Smooth muscle cell (in vitro differentiated cells): ENCODE results near the gene EXO1. TPM values are rescaled to one million over a fixed set of nuclear protein-coding genes. Genes with fewer than 3 reads are reported as not detected.

Experiments used
- DNase-seq: peaks from one replicate; lab custom pipeline; 2025; ENCODE audit not compliant: unreplicated experiment; lab: John Stamatoyannopoulos, UW
- H2AFZ ChIP-seq: fragments of 200-600 bp; sonication (generic); 2 replicates; pipeline ENCODE4 v1.6.0; 2016; ENCODE audit warnings: antibody characterized with exemption, low read depth, mild to moderate bottlenecking
- H3F3A ChIP-seq: fragments of 200-600 bp; sonication (generic); 2 replicates; pipeline ENCODE4 v1.6.0; 2017; ENCODE audit warnings: antibody characterized with exemption, low read depth
- H3K27ac ChIP-seq: fragments of 200-600 bp; sonication (generic); 2 replicates; pipeline ENCODE4 v1.5.1; 2016; ENCODE audit warnings: low read depth, mild to moderate bottlenecking
- H3K27me3 ChIP-seq: fragments of 200-600 bp; sonication (generic); 2 replicates; pipeline ENCODE4 v1.6.1; 2016; ENCODE audit warnings: low read depth, mild to moderate bottlenecking
- H3K36me3 ChIP-seq: fragments of 200-600 bp; sonication (generic); 2 replicates; pipeline ENCODE4 v1.5.1; 2016; ENCODE audit warnings: low read depth
- H3K4me1 ChIP-seq: fragments of 200-600 bp; sonication (generic); 2 replicates; pipeline ENCODE4 v1.5.1; 2016; ENCODE audit warnings: low read depth
- H3K4me2 ChIP-seq: fragments of 200-600 bp; sonication (generic); 2 replicates; pipeline ENCODE4 v1.6.0; 2016; ENCODE audit warnings: mild to moderate bottlenecking
- H3K4me3 ChIP-seq: fragments of 200-600 bp; sonication (generic); 2 replicates; pipeline ENCODE4 v1.5.1; 2016; ENCODE audit warnings: mild to moderate bottlenecking
- H3K79me2 ChIP-seq: fragments of 200-600 bp; sonication (generic); 2 replicates; pipeline ENCODE4 v1.6.0; 2016; ENCODE audit warnings: low read depth, mild to moderate bottlenecking
- H3K9ac ChIP-seq: fragments of 200-600 bp; sonication (generic); 2 replicates; pipeline ENCODE4 v1.6.0; 2016; ENCODE audit warnings: low read depth
- H3K9me3 ChIP-seq: fragments of 200-600 bp; sonication (generic); replicated peaks from 2 replicates; pipeline ENCODE4 v1.5.1; 2016; ENCODE audit warnings: low read depth
- H4K20me1 ChIP-seq: fragments of 200-600 bp; sonication (generic); 2 replicates; pipeline ENCODE4 v1.6.0; 2016; ENCODE audit warnings: low read depth
- CTCF ChIP-seq: fragments of 200-600 bp; sonication (generic); IDR thresholded peaks from 2 replicates; pipeline ENCODE4 v1.5.1; 2017; ENCODE audit warnings: borderline replicate concordance, mild to moderate bottlenecking, antibody characterized with exemption; ENCODE audit not compliant: insufficient read depth, poor library complexity, severe bottlenecking
- WGBS: methylation state at CpG from one replicate; pipeline ENCODE4 v1.1.7; 2016; ENCODE audit warnings: low lambda C conversion rate; 5-methylcytosine and 5-hydroxymethylcytosine counted together
- polyA plus RNA-seq: library from polyadenylated mRNA; unstranded; fragments of >200 nt; fragmentation: Nextera tagmentation; extraction: Ambion mirVana; gene quantifications from 2 replicates; pipeline ENCODE4 v1.2.1, GENCODE V29; 2016
- total RNA-seq: library from RNA; depleted of rRNA; stranded (reverse); fragments of >200 nt; gene quantifications from 2 replicates; pipeline ENCODE4 v1.2.3, GENCODE V29; 2014

Gene EXO1
- total and polyA plus RNA-seq, 2 experiments from 2014 or later: 7.5 to 11.0 TPM

DNA sequence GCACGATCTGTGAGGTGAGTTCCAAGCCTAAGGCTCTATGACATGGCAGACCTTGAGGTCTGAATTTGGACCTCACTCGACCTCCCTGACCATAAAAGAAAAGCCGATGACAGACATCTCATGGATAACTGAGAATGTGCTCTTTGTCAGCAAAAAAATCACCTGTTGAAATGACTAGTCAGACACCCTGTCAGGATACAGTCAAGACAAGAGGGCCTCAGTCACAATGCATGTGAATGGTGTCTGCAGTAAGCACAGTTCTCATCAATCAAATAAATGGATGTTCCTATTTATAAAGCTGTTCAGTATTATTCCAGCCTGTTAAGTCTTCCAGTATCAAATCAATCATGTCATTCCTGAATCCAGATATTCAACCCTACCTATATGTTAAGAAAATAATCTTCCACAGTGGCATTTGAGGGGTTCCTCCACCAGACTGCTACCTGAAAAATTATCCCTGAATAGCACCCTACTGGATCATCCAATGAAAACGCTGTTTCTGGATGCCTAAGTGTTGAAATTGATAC is 28.6 kb upstream of the EXO1 start:
- Histone ChIP-seq H3K9me3 (no peaks in the 10 kb centered on the region), H4K20me1 (no peaks in the 10 kb centered on the region), H3K4me3 (no peak overlapping the region), H3K27me3 (no peaks in the 10 kb centered on the region), H3K9ac (no peak overlapping the region), H3K4me1 (no peaks in the 10 kb centered on the region), H3K27ac (no peak overlapping the region), H2AFZ (no peak overlapping the region), H3K4me2 (no peak overlapping the region), H3K36me3 (no peaks in the 10 kb centered on the region), H3K79me2 (no peaks in the 10 kb centered on the region), H3F3A (no peaks in the 10 kb centered on the region)
- no peak for DNase-seq
- WGBS: 86% methylated on average over 4 of the region's 4 CpGs
- TF ChIP-seq CTCF: no peak

GRCh38 chr1:241821363-241821762 is 26.6 kb upstream of the EXO1 start:
- no peaks in the 10 kb centered on the region for H3K79me2 ChIP-seq
- no peak overlapping the region for H3K4me3 ChIP-seq
- no peak overlapping the region for H3K9ac ChIP-seq
- H3K4me2 ChIP-seq: no peak overlapping the region
- no peaks in the 10 kb centered on the region for H3K36me3 ChIP-seq
- WGBS: 86% methylated on average over 4 of the region's 4 CpGs
- H4K20me1 ChIP-seq: no peaks in the 10 kb centered on the region
- no peaks in the 10 kb centered on the region for H3F3A ChIP-seq
- no peak for TF ChIP-seq CTCF
- H2AFZ ChIP-seq: no peak overlapping the region
- no peak for DNase-seq
- H3K27ac ChIP-seq: no peak overlapping the region
- H3K4me1 ChIP-seq: no peaks in the 10 kb centered on the region
- H3K27me3 ChIP-seq: no peaks in the 10 kb centered on the region
- no peaks in the 10 kb centered on the region for H3K9me3 ChIP-seq

GRCh38 chr1:241822846-241823245 is 25.2 kb upstream of the EXO1 start:
- Histone ChIP-seq H4K20me1 (no peaks in the 10 kb centered on the region), H3K9me3 (no peaks in the 10 kb centered on the region), H3K4me2 (no peak overlapping the region), H3K79me2 (no peaks in the 10 kb centered on the region), H3K4me3 (no peak overlapping the region), H3K9ac (no peak overlapping the region), H3K4me1 (no peaks in the 10 kb centered on the region), H3K27me3 (no peaks in the 10 kb centered on the region), H3K36me3 (no peaks in the 10 kb centered on the region), H3F3A (no peaks in the 10 kb centered on the region), H2AFZ (no peak overlapping the region), H3K27ac (peak overlapping the region; percentile 19)
- no peak for DNase-seq
- no peak for TF ChIP-seq CTCF

- Histone ChIP-seq H2AFZ (no peak overlapping the region), H3K27me3 (no peaks in the 10 kb centered on the region), H3K27ac (no peak overlapping the region), H3K36me3 (no peaks in the 10 kb centered on the region), H3K4me1 (no peaks in the 10 kb centered on the region), H3K79me2 (no peaks in the 10 kb centered on the region), H3K9me3 (no peaks in the 10 kb centered on the region), H4K20me1 (no peaks in the 10 kb centered on the region), H3K4me2 (no peak overlapping the region), H3F3A (no peaks in the 10 kb centered on the region), H3K4me3 (no peak overlapping the region), H3K9ac (no peak overlapping the region)
- no peak for DNase-seq
- TF ChIP-seq CTCF: no peak
- 88% methylated on average over 1 of the region's 1 CpG for WGBS
Observed at GRCh38 chr1:241823925-241824324, 24.1 kb upstream of the EXO1 start.
